OCI-M1 (cell line): Measurements from ENCODE around the gene NDUFAF8.

Experiments used
- DNase-seq: peaks from one replicate; lab custom pipeline; 2025; lab: John Stamatoyannopoulos, UW

NDUFAF8 gene

DNA sequence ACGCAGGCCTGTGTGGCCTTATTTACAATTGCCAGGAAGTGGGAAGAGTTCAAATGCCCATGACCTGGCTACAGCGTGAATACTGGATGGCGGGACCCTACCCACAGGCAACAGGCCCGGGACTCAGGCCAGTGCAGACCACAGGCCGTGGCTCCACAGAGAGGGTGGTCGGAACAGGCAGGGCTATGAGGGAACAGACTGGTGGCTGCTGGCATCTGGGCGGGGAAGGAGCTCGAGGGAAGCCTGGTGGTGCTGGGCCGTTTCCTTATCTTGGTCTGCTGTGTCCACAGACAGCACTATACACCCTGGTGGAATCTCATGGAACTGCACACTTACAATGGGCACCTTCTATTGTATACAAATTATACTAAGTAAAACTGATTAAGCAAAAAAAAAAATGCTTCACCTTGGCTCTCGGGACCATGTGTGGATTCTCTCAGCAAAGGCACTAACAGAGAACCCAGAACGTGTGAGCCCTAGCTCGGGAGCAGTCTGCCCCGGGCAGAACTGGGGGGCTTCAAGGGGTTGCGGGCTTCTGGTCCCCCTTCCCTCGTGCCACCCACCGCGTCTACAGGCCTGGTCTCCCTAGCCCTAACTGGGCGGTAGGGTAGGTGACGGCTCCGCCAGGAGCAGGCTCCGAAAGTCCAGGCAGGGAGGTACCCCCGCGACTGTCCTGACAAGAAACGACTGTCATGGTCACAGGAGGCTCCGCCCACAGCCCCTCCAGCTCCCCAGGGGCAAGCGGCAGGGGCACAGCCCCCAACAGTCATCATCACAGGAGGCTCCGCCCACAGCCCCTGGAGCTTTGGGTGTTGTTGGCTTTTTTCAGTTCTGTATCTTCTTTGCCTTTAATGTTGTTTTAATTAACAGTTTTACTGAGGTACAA, 38.2 kb upstream of the NDUFAF8 start:
- DNase-seq: peak; percentile 91

DNA sequence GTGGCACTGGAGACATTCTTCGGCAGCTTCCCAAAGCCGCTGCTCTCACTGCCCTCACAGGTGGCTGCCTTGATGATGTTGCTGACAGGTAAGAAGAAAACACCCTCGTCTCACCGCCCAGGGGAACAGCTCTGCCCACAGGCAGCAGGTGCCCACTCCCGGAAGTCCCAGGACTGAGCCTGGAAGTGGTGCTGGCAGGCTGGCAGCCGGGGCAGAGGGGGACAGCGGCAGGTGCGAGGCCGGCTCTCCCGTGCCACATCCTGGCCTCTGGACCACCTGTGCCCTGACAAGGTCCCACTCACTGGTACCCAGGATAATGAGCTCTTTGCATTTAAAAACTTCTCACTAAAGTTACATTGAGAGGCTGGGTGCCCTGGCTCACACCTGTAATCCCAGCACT, 36.8 kb upstream of the NDUFAF8 start:
- DNase-seq: no peak

DNA sequence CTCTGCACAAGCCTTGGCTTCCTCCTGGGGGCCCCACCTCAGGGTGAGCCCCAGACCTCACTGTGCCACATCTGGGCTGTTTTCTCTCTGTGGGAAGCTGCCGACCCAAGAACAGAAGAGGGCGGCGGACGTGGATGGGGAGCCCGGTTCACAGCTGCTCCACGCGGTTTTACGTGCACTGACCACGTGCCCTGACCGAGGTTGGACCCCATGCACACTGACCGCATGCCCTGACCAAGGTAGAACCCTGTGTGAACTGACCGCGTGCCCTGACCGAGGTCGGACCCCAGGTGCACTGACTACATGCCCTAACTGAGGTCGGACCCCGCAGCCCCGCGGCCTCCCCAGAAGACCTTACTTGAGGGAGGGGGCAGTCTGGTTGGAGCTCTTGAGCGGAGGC, 36.0 kb upstream of the NDUFAF8 start:
- no peak for DNase-seq

DNA sequence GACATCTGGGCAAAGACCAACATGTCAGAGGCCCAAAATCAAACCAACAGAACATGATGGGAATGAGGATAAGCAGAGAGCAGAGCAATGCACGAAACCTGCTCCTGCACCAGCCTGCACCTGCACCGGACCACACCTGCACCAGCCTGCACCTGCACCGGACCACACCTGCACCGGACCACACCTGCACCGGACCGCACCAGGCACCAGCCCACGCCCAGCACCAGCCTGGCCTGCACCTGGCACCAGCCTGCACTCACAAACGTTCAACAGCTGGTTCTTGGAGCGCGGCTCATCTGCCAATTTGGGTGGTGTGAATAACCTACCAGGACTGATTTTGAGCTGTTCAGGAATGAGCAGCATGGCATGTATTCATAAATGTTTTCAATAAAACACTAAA, 34.5 kb upstream of the NDUFAF8 start:
- DNase-seq: no peak

DNA sequence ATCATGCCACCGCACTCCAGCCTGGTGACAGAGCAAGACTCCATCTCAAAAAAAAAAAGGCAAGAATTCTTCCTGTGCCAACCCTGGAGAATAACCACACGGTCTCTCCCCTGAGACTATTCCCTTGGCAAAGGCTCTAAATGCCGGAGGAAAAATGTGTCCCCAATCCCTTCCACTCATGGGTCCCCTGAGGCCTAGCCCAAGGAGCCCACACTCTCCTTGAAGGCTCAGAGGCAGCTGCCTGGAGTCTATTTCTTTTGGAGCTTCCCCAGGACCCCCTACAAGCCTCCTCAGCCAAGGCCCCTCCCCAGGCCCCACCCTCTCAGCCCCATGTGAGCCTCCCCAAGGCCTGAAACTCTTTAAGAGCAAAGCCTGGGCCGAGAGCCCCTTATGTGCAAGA, 33.0 kb upstream of the NDUFAF8 start:
- no peak for DNase-seq

DNA sequence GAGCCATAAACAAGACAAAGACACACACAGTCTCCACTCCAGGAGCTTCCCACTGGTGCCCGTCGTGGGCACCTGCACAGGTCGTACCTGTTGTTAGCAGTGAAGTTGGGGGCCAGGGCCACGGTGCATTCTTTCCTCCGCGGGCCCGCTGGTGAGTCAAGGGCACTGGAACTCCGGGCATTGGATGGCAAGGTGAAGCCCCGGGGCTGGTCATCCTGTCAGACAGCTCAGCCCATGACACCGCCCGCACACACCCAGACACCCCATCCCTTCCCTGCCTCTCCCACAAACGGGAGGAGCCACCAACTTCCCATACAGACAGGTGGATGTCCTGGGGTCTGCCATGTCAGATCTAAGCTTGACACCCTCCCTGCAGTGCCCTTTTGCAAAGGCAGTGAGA, 32.5 kb upstream of the NDUFAF8 start:
- DNase-seq: no peak

DNA sequence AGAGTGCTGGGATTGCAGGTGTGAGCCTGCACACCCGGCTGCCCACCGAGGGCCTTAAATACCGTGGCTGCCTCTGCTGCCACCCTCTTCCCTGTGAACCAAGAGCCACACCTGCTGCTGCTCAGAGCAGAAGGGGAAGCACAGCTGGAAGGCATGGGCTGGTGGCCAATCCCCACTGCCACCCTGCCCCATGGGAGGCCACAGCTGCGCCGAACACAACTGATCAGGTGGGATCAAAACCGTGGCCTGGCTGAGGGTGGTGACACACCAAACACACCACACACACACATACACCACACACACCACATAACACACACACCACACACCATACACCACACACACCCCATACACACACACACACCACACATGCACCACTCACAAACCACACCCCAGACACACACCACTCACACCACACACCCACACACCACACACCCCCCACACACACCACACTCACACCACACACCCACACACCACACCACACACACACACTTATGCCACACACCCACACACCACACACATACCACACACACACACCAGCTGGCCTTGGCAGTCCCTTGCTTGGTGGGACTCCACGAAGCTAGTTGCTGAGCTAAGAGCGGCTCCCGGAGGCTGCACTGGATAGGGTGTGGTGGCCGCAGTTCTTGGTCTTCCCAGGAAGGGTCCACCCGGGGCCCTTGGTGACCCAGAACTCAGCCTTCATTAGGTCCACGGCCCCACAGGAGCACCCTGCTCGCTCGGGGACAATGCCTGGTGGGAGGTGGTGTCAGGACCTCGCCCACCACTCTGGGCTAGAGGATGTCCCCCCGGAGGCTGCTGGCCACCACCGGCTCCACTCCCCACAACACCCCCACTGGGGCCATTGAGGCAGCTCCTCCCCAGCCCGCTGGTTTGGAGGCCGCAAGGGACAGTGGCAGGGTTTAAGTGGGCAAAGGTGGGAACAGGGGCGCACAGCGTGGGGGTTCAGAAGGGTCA, 31.2 kb upstream of the NDUFAF8 start:
- no peak for DNase-seq

DNA sequence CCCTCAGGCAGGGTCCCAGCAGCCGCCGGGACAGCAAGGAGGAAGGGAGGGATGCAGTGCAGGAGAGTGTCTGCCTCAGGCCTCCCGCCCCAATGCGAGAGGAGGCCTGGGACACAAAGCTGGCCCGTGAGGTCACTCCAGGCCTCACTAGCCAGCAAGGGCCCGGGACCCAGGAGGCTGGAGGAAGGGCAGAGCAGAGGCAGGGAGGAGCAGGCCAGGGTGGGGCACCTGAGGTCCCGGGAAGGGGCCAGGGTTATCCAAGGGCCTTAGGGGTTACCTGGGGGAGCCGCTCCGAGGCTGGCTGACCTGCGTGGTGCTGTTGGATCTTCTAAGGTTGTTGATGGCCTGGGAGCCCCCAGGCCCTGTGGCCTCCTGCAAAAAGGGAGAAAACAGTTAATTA, 30.5 kb upstream of the NDUFAF8 start:
- no peak for DNase-seq

DNA sequence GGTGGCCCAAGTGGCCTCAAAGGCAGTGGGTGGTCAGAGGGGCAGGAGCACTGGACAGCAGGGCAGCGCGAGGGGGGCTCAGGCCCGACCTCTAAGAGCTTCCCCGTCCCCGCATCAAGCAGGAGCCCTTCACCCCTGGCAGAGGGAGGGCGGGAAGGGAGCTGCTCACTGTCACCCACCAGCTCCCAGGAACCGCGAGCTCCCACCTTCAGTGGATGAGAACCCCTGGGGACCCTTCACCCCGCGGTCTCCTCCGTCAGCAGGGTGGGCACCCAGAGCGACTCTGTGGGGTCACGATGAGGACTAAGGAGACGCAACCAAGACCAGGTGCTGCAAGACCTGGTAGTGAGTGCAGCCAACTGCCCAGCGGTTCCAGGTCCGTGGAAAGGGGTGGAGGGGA, 30.0 kb upstream of the NDUFAF8 start:
- DNase-seq: no peak

DNA sequence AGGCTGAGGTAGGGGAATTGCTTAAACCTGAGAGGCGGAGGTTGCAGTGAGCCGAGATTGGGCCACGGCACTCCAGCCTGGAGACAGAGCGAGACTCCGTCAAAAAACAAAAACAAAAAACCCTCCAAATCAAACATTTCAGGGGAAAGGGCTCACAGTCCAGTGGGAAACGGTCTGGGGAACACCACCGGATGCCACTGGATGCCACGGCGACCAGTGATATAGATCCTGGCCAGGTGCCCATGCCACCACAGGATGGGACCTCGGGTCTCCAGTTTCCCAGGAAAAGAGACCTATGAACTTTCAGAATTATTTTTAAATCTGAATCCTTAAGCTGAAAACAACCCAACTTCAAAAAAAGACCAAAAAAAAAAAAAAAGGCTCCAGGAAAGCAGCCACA, 28.7 kb upstream of the NDUFAF8 start:
- no peak for DNase-seq

DNA sequence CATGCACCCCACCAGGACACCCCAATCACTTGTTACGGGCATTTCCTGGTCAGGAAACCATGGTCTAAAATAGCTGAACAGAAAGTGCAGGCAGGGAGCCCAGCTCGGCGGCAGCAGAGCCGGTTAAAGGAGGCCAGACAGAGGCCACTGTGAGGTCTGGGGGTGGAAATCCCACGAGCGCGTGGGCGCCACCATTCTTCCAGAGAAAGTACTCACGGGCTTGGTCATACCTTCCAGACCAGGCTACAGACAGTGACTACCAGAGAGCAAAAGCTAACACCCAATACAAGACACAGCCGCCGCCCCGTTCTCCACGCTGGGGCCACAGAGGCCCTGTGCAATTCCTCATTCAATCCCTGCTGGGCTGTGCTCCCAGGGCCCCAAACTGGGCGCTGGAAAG, 28.2 kb upstream of the NDUFAF8 start:
- DNase-seq: no peak

DNA sequence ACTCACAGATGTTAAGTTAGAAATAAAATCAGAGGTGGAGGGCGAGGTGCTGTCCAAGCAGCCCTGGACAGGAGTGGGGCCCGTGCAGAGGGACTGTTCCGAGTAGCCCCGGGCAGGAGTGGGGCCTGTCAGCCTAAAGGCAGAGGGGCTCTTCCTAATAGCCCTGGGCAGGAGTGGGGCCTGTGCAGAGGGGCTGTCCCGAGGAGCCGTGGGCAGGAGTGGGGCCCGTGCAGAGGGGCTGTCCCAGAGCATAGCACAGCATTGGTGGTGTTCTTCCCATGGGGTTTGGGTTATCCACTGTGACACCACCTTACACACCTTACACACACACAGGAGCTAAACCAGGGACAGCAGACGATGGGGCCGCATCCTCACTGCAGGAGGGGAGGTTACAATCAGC, 26.8 kb upstream of the NDUFAF8 start:
- no peak for DNase-seq

DNA sequence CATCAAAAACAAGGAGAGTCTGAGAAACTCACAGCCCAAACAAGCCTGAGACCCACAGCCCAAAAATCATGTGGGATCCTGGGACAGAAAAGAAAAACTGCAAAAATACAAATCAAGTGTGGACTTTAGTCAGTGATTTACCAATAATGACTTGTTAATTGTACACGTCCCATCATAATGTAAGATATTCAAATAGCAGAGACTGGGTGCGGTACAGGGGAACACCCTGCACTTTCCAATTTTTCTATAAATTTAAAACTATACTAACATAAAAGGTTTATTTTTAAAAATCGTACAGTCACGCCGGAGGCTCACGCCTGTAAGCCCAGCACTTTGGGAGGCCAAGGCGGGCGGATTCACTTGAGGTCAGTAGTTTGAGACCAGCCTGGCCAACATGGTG, 25.1 kb upstream of the NDUFAF8 start:
- DNase-seq: no peak

DNA sequence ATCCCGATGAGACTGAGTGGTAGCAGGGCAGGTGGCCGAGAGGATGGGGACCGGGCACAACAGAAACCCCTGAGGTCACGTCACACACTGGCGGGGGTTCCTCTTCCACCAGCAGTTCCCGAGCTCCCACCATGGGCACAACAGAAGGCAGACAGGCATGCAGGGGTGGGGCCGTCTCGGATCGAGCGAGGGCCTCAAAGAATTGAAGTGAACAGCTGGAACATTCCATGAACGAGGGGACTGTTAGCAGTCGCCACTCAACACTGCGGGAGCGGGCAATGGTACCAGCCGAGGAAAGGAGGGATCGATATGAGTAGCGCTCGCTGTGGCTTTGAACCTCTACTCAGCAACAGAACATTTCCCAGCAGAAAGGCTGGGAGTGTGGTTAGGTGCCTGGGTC, 21.6 kb upstream of the NDUFAF8 start:
- DNase-seq: no peak

DNA sequence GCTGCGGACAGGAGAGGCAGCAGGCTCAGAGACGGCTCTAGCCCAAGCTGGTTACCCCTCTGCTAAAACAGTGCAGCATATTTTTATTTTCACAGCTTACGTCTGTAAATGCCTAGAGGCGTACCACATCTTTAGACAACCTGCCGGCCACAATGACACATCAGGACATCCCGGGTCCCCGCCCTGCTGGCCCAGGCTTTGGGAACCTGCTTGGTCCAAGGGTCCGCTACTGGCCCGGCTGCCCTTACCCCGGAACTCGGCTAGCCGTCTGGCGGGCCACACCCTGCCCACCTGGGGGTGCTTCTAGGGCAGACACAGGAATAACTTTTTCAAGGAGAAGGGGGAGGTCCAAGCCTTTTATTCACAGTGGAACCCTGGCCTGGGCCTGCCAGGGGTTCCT, 20.7 kb upstream of the NDUFAF8 start:
- no peak for DNase-seq

DNA sequence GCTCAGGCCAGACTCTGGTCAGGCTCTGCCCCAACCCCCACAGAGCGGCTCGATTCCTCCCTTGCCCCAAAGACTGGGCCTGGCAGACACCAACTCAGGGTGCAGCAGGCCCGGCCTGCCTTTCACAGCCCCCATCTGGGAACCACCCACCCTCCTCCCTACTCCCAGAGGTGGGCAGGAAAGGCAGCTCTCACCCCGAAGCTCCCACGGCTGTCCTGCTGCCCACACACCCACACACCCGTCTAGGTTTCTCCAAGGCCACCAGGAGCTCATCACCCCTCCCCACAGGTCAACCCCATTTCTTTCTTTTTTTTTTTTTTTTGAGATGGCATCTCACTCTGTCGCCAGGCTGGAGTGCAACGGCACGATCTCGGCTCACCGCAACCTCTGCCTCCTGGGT, 20.1 kb upstream of the NDUFAF8 start:
- no peak for DNase-seq

DNA sequence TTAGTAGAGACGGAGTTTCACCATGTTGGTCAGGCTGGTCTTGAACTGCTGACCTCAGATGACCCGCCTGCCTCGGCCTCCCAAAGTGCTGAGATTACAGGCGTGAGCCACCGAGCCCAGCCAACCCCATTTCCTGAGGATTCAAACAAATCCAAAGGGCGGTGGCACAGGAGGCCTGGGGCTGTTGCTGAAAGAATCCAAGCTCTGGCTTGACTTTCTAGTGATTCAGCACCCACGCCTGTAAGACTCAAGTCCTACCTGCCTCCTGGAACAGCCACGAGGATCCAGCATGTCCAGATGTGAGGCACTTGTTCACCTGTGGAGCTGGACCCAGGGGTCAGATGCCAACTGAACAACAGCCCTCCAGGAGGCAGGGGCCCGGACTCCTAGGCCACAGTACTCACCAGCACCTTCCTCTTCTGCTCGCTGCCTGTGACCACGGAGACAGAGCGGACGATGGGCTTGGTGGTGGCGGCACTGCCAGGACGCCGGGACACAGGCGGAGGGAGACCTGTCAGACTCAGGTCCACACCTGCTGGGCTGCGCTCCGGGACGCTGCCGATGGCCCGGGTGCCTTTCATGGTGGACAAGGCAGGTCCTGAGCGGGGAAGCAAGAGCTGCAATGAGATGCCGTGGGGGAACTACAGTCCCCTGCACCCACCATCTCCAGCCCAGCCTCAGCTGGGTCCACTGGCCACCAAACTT, 19.5 kb upstream of the NDUFAF8 start:
- no peak for DNase-seq

DNA sequence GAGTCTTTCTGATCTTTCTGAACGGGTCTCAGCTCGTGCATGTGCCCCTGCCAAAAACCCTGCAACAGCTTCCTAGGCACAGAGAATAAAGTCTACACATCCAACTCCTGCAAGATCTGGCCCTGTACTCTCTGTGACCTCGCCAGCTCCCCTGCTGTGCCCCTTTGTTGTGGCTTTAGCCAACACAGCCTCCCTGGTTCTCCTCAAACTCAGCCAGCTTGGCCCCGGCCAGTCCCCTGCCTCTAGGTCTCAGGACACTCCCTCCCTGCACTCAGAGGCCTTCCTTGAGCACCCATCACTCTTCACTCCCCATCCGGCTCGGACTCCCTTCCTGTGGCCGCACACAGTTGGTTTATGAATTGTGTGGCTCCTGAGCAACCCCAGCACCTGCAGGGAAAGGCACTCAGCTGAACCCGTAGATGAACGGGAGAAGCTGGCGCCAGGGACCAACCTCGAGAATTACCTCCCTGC, 17.7 kb upstream of the NDUFAF8 start:
- no peak for DNase-seq

DNA sequence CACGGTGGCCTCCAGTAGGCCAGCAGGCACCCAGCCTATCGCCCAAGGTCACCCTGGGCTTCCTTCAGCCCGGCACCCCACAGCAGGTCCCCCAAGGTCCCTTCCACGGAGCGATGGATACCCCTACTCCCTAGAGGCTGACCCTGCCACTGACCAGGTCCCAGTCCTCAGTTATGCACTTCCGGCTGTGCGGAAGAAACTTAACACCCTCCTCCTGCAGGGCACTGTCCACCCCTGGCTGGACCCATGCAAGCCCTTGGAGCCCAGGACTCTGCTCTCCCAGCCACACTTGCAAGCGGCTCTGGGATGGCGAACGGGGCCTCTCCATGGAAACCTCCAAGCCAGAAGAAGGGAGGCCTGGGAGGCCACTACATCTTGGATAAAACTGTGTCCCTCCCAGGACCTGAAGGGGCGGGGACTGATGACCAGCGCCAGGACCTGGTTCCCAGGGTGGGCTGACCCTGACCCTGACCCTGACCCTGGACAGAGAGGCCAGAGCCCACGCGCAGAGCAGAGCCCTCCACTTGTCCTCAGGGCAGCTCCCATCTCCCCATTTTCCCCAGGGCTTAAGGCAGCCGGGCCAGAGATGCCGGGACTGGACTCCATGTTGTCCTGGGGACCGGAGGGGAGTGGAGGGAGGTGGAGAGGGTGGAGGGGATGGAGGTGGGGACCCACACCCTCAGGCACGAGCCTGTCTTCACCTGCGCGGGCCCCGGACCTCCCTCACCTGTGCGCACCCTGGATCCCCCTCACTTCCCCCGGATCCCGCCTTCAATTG, 17.1 kb upstream of the NDUFAF8 start:
- DNase-seq: no peak

DNA sequence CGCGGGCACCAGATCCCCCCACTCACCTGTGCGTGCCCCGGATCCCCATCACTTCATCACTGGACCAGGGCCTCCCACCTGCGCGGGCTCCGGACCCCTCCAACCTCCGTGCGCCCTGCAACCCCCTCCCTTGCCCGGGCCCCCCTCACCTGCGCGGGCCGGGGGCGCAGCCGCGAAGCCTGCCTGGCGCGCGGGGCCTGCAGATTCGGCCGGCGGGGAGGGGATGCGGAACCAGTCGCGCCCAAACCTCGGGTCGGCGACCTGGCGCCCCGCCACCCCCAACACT, 16.6 kb upstream of the NDUFAF8 start:
- no peak for DNase-seq

DNA sequence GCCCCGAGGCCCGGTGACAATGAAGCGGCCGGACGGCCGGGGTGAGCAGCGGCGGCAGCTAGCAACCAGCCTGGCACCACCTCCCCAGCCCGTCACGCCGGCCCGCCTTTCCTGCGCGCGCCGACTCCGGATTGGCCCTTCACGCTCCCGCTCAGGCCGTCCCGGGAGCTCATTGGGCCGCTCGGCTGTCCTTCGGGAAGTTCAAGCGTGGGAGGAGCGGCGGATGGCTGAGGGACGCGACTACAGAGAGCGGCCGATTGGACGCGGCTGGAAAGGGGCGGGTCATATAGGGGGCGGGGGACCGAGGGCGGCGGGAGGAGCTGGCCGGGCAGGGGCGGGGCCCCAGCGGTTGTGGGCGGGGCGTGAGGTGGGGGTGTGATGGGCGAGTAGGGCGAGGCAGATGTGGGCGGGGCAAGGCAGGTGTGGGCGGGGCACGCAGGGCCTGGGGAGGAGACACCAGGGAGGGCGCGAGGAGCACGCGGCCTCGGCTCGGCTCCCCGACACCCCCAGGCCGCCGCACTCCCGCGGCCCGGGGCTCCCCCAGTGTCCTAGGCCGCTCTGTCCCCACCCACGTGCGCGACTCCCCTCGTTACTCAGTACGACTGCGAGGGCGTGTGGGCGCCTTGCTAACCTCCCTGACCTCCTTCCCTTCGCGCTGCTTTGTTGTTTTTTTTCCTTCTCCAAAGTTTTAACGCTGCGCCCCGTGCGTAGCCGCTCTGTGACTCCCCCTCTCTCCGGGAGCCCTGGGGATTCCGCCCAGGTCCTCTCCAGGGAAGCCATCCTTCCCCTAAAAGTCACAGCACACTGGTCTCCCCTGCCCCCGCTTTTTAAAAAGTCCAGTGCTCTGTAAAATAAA, 16.0 kb upstream of the NDUFAF8 start, which contains the start of gene CEP131:
TSS of gene CEP131 (minus strand) at position 60 of the 856 bp plus-strand sequence. CDS start 2,909 bp downstream, outside the sequence.
- peak; percentile 98 for DNase-seq
